GM12878 (cell line): Measurements from ENCODE around the gene TCF12.

Experiments used
- BRCA1 ChIP-seq: IDR thresholded peaks from 2 replicates; pipeline ENCODE4 v1.6.1; 2011; ENCODE audit warnings: low read depth, low read length, improper control_type of control experiment
- CHD2 ChIP-seq: IDR thresholded peaks from 2 replicates; pipeline ENCODE4 v1.6.1; 2011; ENCODE audit warnings: low read depth, low read length, improper control_type of control experiment, borderline replicate concordance
- FOXK2 ChIP-seq: fragments of 450-650 bp; IDR thresholded peaks from 2 replicates; pipeline ENCODE4 v1.6.1; 2017; ENCODE audit warnings: mild to moderate bottlenecking, moderate library complexity
- GABPA ChIP-seq: IDR thresholded peaks from 2 replicates; pipeline ENCODE4 v1.6.1; 2014; ENCODE audit warnings: antibody characterized with exemption, low read depth, mild to moderate bottlenecking, inconsistent platforms
- NR2F1 ChIP-seq: fragments of 450-650 bp; conservative IDR thresholded peaks from 2 replicates; pipeline ENCODE4 v1.6.1; 2017; ENCODE audit warnings: mild to moderate bottlenecking
- RAD21 ChIP-seq: IDR thresholded peaks from 2 replicates; pipeline ENCODE4 v1.6.1; 2011; ENCODE audit warnings: mild to moderate bottlenecking, low read depth, low read length, moderate library complexity; ENCODE audit not compliant: insufficient read depth
- SMAD5 ChIP-seq: IDR thresholded peaks from 2 replicates; pipeline ENCODE4 v1.6.1; 2016; ENCODE audit warnings: antibody characterized with exemption, low read depth
- SPI1 ChIP-seq: IDR thresholded peaks from 2 replicates; pipeline ENCODE4 v1.6.1; 2011; ENCODE audit warnings: low read depth, mild to moderate bottlenecking, low read length, moderate library complexity, borderline replicate concordance; ENCODE audit not compliant: insufficient read depth
- TARDBP ChIP-seq: IDR thresholded peaks from 2 replicates; pipeline ENCODE4 v1.6.1; 2016; ENCODE audit warnings: borderline replicate concordance
- TCF7 ChIP-seq: IDR thresholded peaks from 2 replicates; pipeline ENCODE4 v1.6.1; 2014; ENCODE audit warnings: antibody characterized with exemption, borderline replicate concordance
- YY1 ChIP-seq: IDR thresholded peaks from 2 replicates; pipeline ENCODE4 v1.6.1; 2011; ENCODE audit warnings: low read depth, mild to moderate bottlenecking, low read length
- ZNF24 ChIP-seq: fragments of 450-650 bp; IDR thresholded peaks from 2 replicates; pipeline ENCODE4 v1.6.1; 2017; ENCODE audit warnings: antibody characterized with exemption, mild to moderate bottlenecking
- ZZZ3 ChIP-seq: IDR thresholded peaks from 2 replicates; pipeline ENCODE4 v1.6.1; 2011; ENCODE audit warnings: low read depth; ENCODE audit not compliant: control insufficient read depth, insufficient read length
- TF ChIP-seq, protein P1 (sequence below), 3 experiments: IDR thresholded peaks in 2 of 3; conservative IDR thresholded peaks in 1 of 3; 2 replicates each; pipeline ENCODE4 v1.5.1; 2011; ENCODE audit warnings: low read depth in 3 of 3, low read length in 3 of 3, mild to moderate bottlenecking in 3 of 3, control low read depth in 2 of 3, moderate library complexity in 2 of 3, inconsistent platforms in 1 of 3, mixed read lengths in 1 of 3; ENCODE audit not compliant: control insufficient read depth in 2 of 3, insufficient read depth in 1 of 3; ENCODE audit errors: extremely low read depth in 1 of 3

DNA sequence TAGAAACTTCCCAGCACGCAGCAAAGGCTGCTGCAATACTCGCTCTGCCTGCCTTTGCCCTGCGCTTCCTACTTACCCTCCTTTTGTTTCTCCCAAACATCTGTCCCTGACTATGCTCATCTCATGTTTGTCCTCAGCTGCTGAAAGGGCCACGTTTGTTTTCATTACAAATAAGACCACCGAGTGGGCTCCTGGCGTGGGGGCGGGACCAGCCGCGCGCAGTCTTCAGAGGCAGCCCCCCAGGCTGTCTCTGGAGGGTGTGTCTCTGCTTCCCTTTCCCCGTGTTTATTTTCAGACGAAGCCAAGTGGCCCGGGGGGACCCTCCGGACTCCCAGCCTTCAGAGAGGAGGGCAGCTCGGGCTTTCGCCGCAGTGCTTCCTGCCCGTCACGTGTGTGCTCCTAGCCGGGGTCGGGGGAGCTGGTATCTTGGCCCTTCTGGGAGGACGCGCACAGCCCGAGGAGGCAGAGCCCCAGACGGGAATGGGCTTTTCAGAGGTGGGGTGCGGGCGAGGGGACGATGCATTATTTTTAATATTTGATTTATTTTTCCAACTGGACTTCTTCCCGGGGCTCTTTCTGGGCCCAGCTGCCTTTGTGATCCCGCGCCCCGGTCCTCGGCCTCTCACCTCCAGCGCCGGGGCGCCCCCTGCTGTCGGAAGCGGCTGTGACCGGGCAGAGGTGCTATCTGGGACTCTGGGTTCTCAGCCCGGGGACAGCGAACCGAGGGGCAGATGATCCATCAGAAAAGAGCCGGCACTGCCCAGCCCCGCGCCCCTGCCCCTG, 387.9 kb downstream of the TCF12 start:
- TF ChIP-seq, protein P1, sequence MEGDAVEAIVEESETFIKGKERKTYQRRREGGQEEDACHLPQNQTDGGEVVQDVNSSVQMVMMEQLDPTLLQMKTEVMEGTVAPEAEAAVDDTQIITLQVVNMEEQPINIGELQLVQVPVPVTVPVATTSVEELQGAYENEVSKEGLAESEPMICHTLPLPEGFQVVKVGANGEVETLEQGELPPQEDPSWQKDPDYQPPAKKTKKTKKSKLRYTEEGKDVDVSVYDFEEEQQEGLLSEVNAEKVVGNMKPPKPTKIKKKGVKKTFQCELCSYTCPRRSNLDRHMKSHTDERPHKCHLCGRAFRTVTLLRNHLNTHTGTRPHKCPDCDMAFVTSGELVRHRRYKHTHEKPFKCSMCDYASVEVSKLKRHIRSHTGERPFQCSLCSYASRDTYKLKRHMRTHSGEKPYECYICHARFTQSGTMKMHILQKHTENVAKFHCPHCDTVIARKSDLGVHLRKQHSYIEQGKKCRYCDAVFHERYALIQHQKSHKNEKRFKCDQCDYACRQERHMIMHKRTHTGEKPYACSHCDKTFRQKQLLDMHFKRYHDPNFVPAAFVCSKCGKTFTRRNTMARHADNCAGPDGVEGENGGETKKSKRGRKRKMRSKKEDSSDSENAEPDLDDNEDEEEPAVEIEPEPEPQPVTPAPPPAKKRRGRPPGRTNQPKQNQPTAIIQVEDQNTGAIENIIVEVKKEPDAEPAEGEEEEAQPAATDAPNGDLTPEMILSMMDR (IDR thresholded peaks at IDR 0.05 in 2 of 3, conservative IDR thresholded peaks at IDR 0.05 in 1 of 3; ENCODE audit: control insufficient read depth in 2 of 3, extremely low read depth in 1 of 3, insufficient read depth in 1 of 3, low read depth in 3 of 3, low read length in 3 of 3), result peak; percentile 80 to 91 (median 89); a peak in 5 of 6 replicates
- no peak for TF ChIP-seq FOXK2
- TF ChIP-seq NR2F1, result peak; percentile 54; the same call in 1 of the 2 replicates
- no peak for TF ChIP-seq ZNF24
- TF ChIP-seq SPI1, result no peak
- no peak for TF ChIP-seq ZZZ3
- no peak for TF ChIP-seq CHD2
- peak; percentile 50; the same call in 1 of the 2 replicates for TF ChIP-seq YY1
- TF ChIP-seq TCF7, result no peak
- no peak for TF ChIP-seq SMAD5
- TF ChIP-seq BRCA1, result no peak
- no peak for TF ChIP-seq GABPA
- peak; percentile 96 for TF ChIP-seq RAD21
- TF ChIP-seq TARDBP, result no peak
